Measurements from ENCODE around the gene EPS8L2. TPM values are rescaled to one million over a fixed set of nuclear protein-coding genes. Genes with fewer than 3 reads are reported as not detected.

EPS8L2 gene
- polyA plus RNA-seq, 1 experiment = 11.0 TPM

GRCh38 chr11:763073-763463 is 57.0 kb downstream of the EPS8L2 start:
- peak overlapping the region; percentile 70 for H3K27ac ChIP-seq (ENCODE audit: low read depth, low read length)
- no peaks in the 10 kb centered on the region; the same call in 1 of the 2 replicates for H3K9me3 ChIP-seq (ENCODE audit: control insufficient read depth, insufficient read depth, low read length)
- TF ChIP-seq CTCF (IDR thresholded peaks at IDR 0.05; ENCODE audit: low read depth, low read length) = no peak
- DNase-seq (ENCODE audit: low read depth, low spot score) = no peak
- no peak overlapping the region for H3K4me3 ChIP-seq (ENCODE audit: low read depth, low read length)
- POLR2A ChIA-PET = interaction anchor here (0.6 to 1.7 kb wide), 2 partner anchors 13 to 21 kb away, joined by 4 to 6 read pairs; no protein-coding TSS in a partner anchor
- CTCF ChIA-PET = no interaction called here
- no peaks in the 10 kb centered on the region for H3K27me3 ChIP-seq (ENCODE audit: control insufficient read depth, insufficient read depth, low read length)

- peak overlapping the region; percentile 21 for H3K27ac ChIP-seq (ENCODE audit: low read depth, low read length)
- H3K27me3 ChIP-seq (ENCODE audit: control insufficient read depth, insufficient read depth, low read length) = no peaks in the 10 kb centered on the region
- ChIA-PET CTCF (interaction anchor here (0.6 to 1.0 kb wide), 2 partner anchors 12 to 21 kb away, joined by 3 to 5 read pairs; no protein-coding TSS in a partner anchor), POLR2A (interaction anchor here (1.7 kb wide), 1 partner anchor 20 kb away, joined by 6 read pairs; no protein-coding TSS in a partner anchor)
- no peak for TF ChIP-seq CTCF (IDR thresholded peaks at IDR 0.05; ENCODE audit: low read depth, low read length)
- H3K9me3 ChIP-seq (ENCODE audit: control insufficient read depth, insufficient read depth, low read length) = no peaks in the 10 kb centered on the region; the same call in 1 of the 2 replicates
- no peak for DNase-seq (ENCODE audit: low read depth, low spot score)
- H3K4me3 ChIP-seq (ENCODE audit: low read depth, low read length) = no peak overlapping the region
Measured at GRCh38 chr11:763549-764321, 57.7 kb downstream of the EPS8L2 start.

- no peak for DNase-seq (ENCODE audit: low read depth, low spot score)
- ChIA-PET CTCF (interaction anchor here (1.0 kb wide), 1 partner anchor 20 kb away, joined by 3 read pairs; no protein-coding TSS in a partner anchor), POLR2A (interaction anchor here (1.7 kb wide), 1 partner anchor 20 kb away, joined by 6 read pairs; no protein-coding TSS in a partner anchor)
- TF ChIP-seq CTCF (IDR thresholded peaks at IDR 0.05; ENCODE audit: low read depth, low read length) = no peak
- no peak overlapping the region for H3K27ac ChIP-seq (ENCODE audit: low read depth, low read length)
- H3K9me3 ChIP-seq (ENCODE audit: control insufficient read depth, insufficient read depth, low read length) = no peaks in the 10 kb centered on the region; the same call in 1 of the 2 replicates
- H3K4me3 ChIP-seq (ENCODE audit: low read depth, low read length) = no peak overlapping the region
- H3K27me3 ChIP-seq (ENCODE audit: control insufficient read depth, insufficient read depth, low read length) = no peaks in the 10 kb centered on the region
Measured at GRCh38 chr11:764322-765024, 58.4 kb downstream of the EPS8L2 start.

- POLR2A ChIA-PET = no interaction called here
- H3K27ac ChIP-seq (ENCODE audit: low read depth, low read length) = peak overlapping the region; percentile 31
- no peak for DNase-seq (ENCODE audit: low read depth, low spot score)
- CTCF ChIA-PET = interaction anchor here (1.1 kb wide), 1 partner anchor 39 kb away, joined by 3 read pairs; no protein-coding TSS in a partner anchor
- no peak overlapping the region for H3K4me3 ChIP-seq (ENCODE audit: low read depth, low read length)
- peak; percentile 48 for TF ChIP-seq CTCF (IDR thresholded peaks at IDR 0.05; ENCODE audit: low read depth, low read length)
- no peaks in the 10 kb centered on the region; the same call in 1 of the 2 replicates for H3K9me3 ChIP-seq (ENCODE audit: control insufficient read depth, insufficient read depth, low read length)
- no peaks in the 10 kb centered on the region for H3K27me3 ChIP-seq (ENCODE audit: control insufficient read depth, insufficient read depth, low read length)
Measured at GRCh38 chr11:765025-765801, 59.2 kb downstream of the EPS8L2 start.
